GM23338 (cell line): Measurements from ENCODE around the gene PADI1.

Experiments
- CTCF ChIP-seq, 2 experiments: fragments of 200-600 bp in 1 of 2; sonication (generic) in 1 of 2; conservative IDR thresholded peaks; 2 replicates each; pipeline versions ENCODE4 v1.5.1 to v1.6.1; 2016 to 2017; ENCODE audit warnings: antibody characterized with exemption in 2 of 2, low read depth in 2 of 2, mild to moderate bottlenecking in 2 of 2, moderate library complexity in 1 of 2
- POLR2AphosphoS5 ChIP-seq: IDR thresholded peaks from 2 replicates; pipeline ENCODE4 v1.6.1; 2016; ENCODE audit warnings: antibody characterized with exemption, low read depth
- REST ChIP-seq: IDR thresholded peaks from one replicate; pipeline ENCODE4 v1.6.1; 2018; ENCODE audit warnings: antibody characterized with exemption; ENCODE audit not compliant: unreplicated experiment

DNA sequence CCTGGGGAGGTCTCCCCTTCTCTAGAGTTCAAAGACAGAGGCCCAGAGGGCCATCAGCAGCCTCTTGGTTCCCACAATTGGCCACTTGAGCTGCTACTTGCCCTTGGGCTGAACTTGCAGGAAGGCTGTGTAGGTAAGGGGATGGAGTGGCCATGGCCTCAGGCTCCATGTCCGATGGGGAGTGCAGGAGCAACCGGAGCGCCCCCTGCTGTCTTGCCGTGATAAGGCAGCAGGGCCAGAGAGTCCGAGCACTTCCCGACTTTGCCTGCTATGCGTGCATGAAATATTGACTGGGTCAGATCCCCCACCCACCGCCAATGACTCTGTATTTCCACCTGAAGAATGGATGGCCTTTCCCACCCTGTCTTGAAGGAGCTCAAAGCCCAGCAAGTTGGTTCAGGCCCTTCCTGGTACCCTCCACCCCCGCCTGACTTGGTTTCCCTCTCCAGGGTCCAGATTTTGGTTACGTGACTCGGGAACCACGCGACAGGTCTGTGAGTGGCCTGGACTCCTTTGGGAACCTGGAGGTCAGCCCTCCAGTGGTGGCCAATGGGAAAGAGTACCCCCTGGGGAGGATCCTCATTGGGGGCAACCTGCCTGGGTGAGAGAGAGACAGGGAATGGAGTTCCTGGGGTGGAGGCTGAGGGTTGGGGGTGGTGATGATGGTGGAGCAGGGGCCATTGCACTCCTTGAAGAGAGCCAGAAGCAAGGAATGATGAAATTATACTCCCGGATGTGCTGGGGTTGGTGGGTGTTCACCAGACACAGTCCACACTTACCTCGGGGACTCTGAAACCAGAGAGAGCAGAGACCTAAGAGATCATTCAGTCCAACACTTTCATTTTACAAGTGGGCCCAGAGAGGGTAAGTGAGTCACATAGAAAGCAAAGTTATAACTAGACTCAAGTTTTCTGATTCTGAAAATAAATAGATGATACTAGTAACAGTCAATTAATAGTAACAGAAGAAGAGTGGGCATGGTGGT is 69.5 kb downstream of the PADI1 start:
- TF ChIP-seq POLR2AphosphoS5: no peak
- TF ChIP-seq CTCF (conservative IDR thresholded peaks at IDR 0.05; ENCODE audit: low read depth in 2 of 2): peak; percentile 72 to 89
- TF ChIP-seq REST: no peak
